Mucosa of rectum (tissue), 2 donors: Measurements from ENCODE around the gene VGLL3.
"Not testable (repeated sequence)": the region's sequence is repeated elsewhere in the genome, so short reads cannot be mapped to it uniquely, and the experiment has no call there.

Source experiments
- H3K27ac ChIP-seq, 2 donors: one replicate each; pipeline ENCODE4 v1.7.0; 2013; ENCODE audit warnings: inconsistent platforms in 2 of 2, low read depth in 2 of 2, low read length in 2 of 2
- H3K27me3 ChIP-seq, 2 donors: one replicate each; pipeline ENCODE4 v1.7.0; 2013; ENCODE audit warnings: low read length in 2 of 2; ENCODE audit not compliant: control insufficient read depth in 2 of 2, insufficient read depth in 2 of 2
- H3K36me3 ChIP-seq, 2 donors: one replicate each; pipeline ENCODE4 v1.7.0; 2013; ENCODE audit warnings: low read length in 2 of 2; ENCODE audit not compliant: control insufficient read depth in 2 of 2, insufficient read depth in 2 of 2
- H3K4me1 ChIP-seq, 2 donors: one replicate each; pipeline ENCODE4 v1.7.0; 2013; ENCODE audit warnings: low read length in 2 of 2, mild to moderate bottlenecking in 1 of 2; ENCODE audit not compliant: control insufficient read depth in 2 of 2, insufficient read depth in 2 of 2
- H3K4me3 ChIP-seq, 2 donors: one replicate each; pipeline ENCODE4 v1.7.0; 2013; ENCODE audit warnings: low read length in 2 of 2
- H3K9ac ChIP-seq, 2 donors: one replicate each; pipeline ENCODE4 v1.7.0; 2013; ENCODE audit warnings: low read length in 2 of 2, low read depth in 1 of 2, mild to moderate bottlenecking in 1 of 2
- H3K9me3 ChIP-seq, 2 donors: one replicate each; pipeline ENCODE4 v1.7.0; 2013; ENCODE audit warnings: low read length in 2 of 2; ENCODE audit not compliant: control insufficient read depth in 2 of 2
- donor health status: healthy.
- donor health status: Normal muscosa, but diverticular disease.

Gene VGLL3, protein sequence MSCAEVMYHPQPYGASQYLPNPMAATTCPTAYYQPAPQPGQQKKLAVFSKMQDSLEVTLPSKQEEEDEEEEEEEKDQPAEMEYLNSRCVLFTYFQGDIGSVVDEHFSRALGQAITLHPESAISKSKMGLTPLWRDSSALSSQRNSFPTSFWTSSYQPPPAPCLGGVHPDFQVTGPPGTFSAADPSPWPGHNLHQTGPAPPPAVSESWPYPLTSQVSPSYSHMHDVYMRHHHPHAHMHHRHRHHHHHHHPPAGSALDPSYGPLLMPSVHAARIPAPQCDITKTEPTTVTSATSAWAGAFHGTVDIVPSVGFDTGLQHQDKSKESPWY

DNA sequence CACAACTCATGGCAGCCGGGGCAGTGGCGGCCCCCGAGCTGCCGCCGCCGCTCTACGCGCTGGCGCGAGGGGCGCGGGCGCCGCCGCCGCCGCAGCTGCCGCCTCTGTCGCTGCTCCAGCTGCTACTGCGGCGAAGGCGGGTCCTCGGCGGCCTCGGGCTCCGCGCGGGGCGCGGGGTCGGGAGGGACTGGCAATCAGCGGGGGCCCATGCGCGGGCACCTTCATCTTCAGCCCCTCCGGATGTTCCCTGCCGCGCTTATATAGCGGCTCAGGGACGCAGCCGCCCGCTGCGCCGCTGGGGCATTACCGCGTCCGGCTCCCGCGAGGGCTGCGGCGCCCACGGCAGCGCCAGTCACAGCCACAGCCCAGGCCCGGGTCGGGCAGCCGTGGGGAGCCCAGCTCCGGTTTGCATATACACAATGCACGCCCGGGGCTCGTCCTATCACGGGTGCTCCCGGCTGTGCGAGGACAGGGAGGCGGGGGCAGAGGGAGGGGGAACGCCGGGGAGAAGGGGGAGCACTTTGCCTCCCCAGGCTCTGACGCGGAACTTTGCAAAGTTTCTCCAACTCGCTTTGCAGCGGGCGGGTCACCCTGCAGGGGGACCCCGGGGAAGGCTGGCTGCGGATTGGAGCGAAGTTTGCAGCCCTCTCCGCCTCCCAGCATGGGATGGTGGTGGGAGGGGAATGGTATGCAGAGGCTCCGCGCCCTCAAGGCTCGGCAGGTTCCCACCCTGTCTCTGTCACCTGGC, at the start of gene VGLL3:
Gene VGLL3 (minus strand): TSS at position 416 of the 748 bp plus-strand sequence. CDS start 406 bp downstream, at position 10.
- H3K9me3 ChIP-seq = no peaks in the 10 kb centered on the region
- H3K27ac ChIP-seq = peak within 1 kb of the TSS; percentile 19 to 67
- H3K27me3 ChIP-seq = peaks cover 9 to 15% of the 10 kb centered on the region in 2 donors
- peak within 1 kb of the TSS; percentile 45 to 72 for H3K4me3 ChIP-seq
- peaks cover 3 to 4% of the 10 kb centered on the region in 2 donors for H3K4me1 ChIP-seq
- peak within 1 kb of the TSS; percentile 57 to 60 for H3K9ac ChIP-seq
- no peaks in the 10 kb centered on the region for H3K36me3 ChIP-seq

- Histone ChIP-seq H3K4me1 (no peaks in the 10 kb centered on the region), H3K9ac (no peak overlapping the region), H3K9me3 (no peaks in the 10 kb centered on the region), H3K27ac (no peak overlapping the region), H3K27me3 (no peaks in the 10 kb centered on the region), H3K36me3 (no peaks in the 10 kb centered on the region), H3K4me3 (no peak overlapping the region)
Measured at GRCh38 chr3:87037652-87038051, 46.7 kb upstream of the VGLL3 start.

DNA sequence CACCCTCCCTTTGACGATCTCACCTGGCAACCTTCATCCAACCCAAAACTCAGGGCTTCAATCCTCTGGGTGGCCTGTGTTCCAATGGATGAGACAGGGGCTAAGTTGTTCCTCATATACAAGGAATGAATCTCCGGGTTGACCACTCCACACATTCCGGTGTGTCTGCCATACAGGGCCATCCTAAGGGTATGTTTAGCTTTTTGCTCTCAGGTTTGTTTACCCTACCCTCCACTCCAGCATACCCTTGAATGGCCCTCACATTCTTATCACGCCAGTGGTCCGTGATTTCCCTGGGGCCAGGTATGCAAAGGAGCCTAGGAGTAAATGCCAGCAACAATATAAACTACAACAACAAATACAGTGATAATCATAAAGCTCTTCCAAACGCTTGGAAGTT, 45.7 kb upstream of the VGLL3 start:
- Histone ChIP-seq H3K36me3 (no peaks in the 10 kb centered on the region), H3K27ac (no peak overlapping the region), H3K4me1 (no peaks in the 10 kb centered on the region), H3K4me3 (no peak overlapping the region), H3K9me3 (no peaks in the 10 kb centered on the region), H3K9ac (no peak overlapping the region), H3K27me3 (no peaks in the 10 kb centered on the region)

DNA sequence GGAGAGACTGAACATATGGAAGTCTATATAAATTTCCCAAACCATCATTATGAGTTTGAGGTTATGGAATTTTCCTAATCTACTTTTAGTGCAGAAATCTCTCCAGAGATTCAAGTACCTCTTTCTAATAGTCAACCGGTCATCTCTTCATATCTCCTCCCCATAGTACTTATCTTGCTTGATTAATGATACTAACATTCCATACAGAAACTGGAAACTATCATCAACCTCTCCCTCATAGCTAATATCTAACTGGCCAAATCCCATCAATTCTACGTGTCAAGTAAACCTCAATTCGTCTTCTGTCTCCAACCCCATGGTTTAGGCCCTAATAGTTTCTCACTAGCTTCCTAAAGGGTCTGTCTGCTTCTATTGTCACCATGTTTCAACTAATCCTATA, 44.4 kb upstream of the VGLL3 start:
- H3K9me3 ChIP-seq = no peaks in the 10 kb centered on the region
- no peaks in the 10 kb centered on the region for H3K36me3 ChIP-seq
- no peak overlapping the region for H3K9ac ChIP-seq
- H3K27me3 ChIP-seq = no peaks in the 10 kb centered on the region
- H3K4me1 ChIP-seq = no peaks in the 10 kb centered on the region
- no peak overlapping the region for H3K4me3 ChIP-seq
- no peak overlapping the region for H3K27ac ChIP-seq

DNA sequence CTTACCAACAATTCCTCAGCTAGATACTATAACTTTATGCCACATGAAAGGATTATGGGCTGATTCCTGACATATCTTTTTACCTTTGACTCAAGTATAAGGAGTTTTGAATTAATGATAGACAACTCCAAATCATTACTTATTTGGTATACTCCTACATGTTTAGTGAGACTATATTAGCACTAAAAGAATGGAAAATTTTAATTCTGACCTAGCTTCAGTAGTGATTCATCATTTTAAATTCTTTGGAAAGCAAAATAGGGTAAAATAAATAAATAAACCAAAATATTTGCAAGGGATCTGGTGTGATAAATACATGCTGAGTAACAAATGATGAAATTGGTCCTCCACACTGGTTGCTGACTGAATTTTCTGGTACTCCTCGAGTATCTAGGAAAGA, 42.3 kb upstream of the VGLL3 start:
- Histone ChIP-seq H3K9ac (no peak overlapping the region), H3K9me3 (no peaks in the 10 kb centered on the region), H3K27me3 (no peaks in the 10 kb centered on the region), H3K27ac (no peak overlapping the region), H3K4me1 (no peaks in the 10 kb centered on the region), H3K36me3 (no peaks in the 10 kb centered on the region), H3K4me3 (no peak overlapping the region)

DNA sequence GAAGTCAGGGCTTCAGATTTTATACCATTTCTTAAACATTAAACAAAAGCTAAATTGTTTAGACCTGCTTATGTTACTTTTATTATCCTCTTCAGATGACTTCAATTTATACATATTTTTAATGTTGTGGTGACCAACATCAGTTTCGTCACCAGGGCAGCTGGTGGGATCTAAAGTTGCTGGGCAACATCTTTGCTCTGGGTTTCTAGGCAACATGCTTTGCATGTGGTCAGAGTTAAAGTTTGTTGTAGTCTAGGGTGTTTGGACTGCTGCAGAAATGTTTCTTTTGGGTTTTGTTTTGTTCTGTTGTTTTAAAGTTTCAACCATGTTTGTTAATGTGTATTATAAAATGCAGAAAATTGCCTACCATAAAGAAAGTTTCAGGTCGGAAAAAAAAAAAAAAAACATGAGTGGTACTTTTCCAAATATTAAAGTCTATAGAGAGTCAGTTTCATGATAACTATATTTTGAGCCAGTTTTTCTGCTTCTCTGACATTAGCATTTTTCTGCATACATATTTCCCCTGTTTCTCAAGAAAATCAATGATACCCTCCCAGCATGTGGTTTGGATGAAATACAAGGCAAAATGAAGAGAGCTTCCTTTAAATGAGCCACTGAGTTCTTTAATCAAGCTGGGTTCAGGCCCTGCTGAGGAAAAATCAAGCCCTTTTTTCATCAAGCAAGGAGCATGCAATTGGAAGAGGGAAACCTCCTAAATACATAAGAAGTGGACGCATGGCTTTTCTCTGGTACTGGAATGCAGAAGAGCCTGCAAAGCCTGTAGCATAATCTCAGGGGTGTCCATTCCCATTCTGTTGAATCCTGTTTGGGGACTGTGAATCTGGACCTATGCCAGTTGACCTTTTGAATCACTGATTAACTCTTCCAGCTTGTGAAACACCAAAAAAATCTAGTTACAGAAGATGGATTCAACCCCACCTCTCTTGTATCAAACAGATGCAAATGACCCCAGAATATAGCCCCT, 35.0 kb upstream of the VGLL3 start:
- no peaks in the 10 kb centered on the region for H3K27me3 ChIP-seq
- no peaks in the 10 kb centered on the region for H3K4me1 ChIP-seq
- no peak overlapping the region for H3K4me3 ChIP-seq
- H3K9me3 ChIP-seq = no peaks in the 10 kb centered on the region
- no peak overlapping the region for H3K9ac ChIP-seq
- H3K27ac ChIP-seq = no peak overlapping the region
- no peaks in the 10 kb centered on the region for H3K36me3 ChIP-seq

GRCh38 chr3:87017370-87017769, 26.4 kb upstream of the VGLL3 start:
- not testable (repeated sequence) for H3K27ac ChIP-seq, H3K9me3 ChIP-seq, H3K4me3 ChIP-seq, H3K9ac ChIP-seq, H3K27me3 ChIP-seq, H3K36me3 ChIP-seq, H3K4me1 ChIP-seq

DNA sequence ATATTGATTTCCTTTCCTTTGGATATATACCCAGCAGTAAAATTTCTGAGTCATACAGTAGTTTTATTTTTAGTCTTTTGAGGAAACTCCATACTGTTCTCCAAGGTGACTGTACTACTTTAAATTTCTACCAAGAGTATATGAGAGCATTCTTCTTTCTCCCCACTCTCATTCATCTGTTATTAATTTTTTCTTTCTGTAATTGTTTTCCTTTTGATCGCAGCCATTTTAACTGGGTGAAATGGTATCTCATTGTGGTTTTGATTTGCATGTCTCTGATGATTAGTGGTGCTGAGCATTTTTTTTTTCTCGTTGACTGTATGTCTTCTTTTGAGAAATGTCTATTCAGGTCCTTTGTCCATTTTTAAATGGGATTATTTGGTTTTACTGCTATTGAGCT, 18.3 kb upstream of the VGLL3 start:
- Histone ChIP-seq H3K27ac (no peak overlapping the region), H3K4me3 (no peak overlapping the region), H3K36me3 (no peaks in the 10 kb centered on the region), H3K4me1 (no peaks in the 10 kb centered on the region), H3K9ac (no peak overlapping the region), H3K27me3 (no peaks in the 10 kb centered on the region), H3K9me3 (no peaks in the 10 kb centered on the region)

- Histone ChIP-seq H3K9ac (no peak overlapping the region), H3K27me3 (no peaks in the 10 kb centered on the region), H3K4me1 (no peaks in the 10 kb centered on the region), H3K36me3 (no peaks in the 10 kb centered on the region), H3K27ac (no peak overlapping the region), H3K4me3 (no peak overlapping the region), H3K9me3 (no peaks in the 10 kb centered on the region)
Measured at GRCh38 chr3:87006844-87007439, 16.0 kb upstream of the VGLL3 start.
